IPS-15b (cell line): ENCODE measurements around the gene REN.
A peak's percentile ranks its signal among the peaks of the same experiment; 100 is the strongest.

Experiments
- H3K27me3 ChIP-seq: one replicate; pipeline ENCODE4 v1.6.1; 2013; ENCODE audit warnings: low read length; ENCODE audit not compliant: control insufficient read depth, insufficient read depth
- H3K36me3 ChIP-seq: one replicate; pipeline ENCODE4 v1.6.1; 2013; ENCODE audit warnings: low read length; ENCODE audit not compliant: control insufficient read depth, insufficient read depth
- H3K4me1 ChIP-seq: one replicate; pipeline ENCODE4 v1.6.1; 2013; ENCODE audit warnings: mild to moderate bottlenecking, low read length; ENCODE audit not compliant: control insufficient read depth, insufficient read depth
- H3K4me3 ChIP-seq: one replicate; pipeline ENCODE4 v1.5.1; 2013; ENCODE audit warnings: low read depth, low read length
- H3K9ac ChIP-seq: one replicate; pipeline ENCODE4 v1.6.1; 2013; ENCODE audit warnings: low read depth, mild to moderate bottlenecking, low read length
- H3K9me3 ChIP-seq: one replicate; pipeline ENCODE4 v1.6.1; 2013; ENCODE audit warnings: mild to moderate bottlenecking, low read length; ENCODE audit not compliant: control insufficient read depth, insufficient read depth

Gene REN

DNA sequence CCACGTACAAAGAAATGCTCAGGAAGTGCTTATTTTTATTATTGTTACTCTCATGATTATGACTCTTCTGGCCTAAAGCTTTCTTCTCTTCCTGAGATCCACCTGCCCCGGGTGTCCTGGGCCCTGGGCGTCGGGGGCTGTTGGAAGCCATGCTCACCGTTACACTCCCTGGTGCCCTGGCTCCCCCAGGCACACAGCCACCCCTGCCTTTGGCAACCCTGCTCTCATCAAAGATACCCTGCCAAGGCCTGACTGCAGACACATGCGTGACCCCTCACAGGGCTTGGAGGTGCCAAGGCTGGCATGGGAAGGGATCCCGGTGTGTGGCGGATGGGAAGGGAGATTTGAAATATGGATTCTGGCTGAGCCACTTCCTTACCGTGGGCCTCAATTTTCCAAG, 33.4 kb upstream of the REN start:
- Histone ChIP-seq H3K4me3 (no peak overlapping the region), H3K36me3 (no peaks in the 10 kb centered on the region), H3K4me1 (no peaks in the 10 kb centered on the region), H3K9me3 (no peaks in the 10 kb centered on the region), H3K27me3 (no peaks in the 10 kb centered on the region), H3K9ac (no peak overlapping the region)

DNA sequence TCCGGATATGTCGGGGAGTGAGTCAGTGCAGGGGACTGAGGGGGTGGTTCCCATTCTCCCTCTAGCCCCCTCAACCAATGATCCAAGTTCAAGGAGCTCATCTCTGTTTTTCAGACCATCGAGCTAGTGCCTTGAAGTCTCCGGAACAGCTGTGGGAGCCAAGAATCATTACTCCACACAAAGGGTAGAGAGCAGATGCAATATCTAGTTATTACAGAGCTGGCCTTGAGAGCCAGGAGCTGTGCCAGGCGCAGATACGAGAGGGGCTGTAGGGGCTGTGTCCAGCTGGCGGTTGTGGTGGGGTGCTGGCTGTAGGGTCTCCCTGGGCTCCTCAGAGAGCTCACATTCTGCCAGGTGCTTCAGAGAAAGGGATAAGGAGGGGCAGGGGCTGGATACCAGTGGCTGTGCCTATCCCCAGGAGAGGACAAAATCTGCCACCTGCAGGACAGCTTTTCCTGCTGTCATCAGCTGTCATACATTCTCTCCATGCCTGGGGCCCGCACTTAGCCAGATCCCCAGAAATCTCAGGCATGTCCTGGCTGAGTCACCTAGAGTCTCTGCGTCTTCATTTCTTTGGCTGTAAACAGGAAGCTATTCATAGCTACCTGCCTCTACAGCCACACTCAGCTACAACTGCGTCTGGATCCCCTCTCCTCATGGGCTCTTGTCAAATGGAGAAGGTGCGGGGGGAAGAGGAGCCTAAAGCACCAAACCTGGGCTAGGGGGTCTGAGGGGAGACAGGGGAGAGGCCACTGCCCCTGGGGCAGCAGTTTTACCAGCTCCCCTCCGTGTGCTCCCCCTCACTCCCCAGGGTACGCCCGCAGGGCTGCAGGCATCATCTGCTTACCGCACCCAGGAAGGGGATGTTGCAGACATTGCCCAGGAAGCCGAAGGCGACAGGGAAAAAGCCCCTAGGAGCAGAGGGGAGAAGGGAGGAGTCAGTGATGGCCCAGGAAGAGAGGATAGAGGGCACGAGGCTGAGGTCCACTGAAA, 32.5 kb upstream of the REN start:
- no peaks in the 10 kb centered on the region for H3K4me1 ChIP-seq
- H3K36me3 ChIP-seq: no peaks in the 10 kb centered on the region
- H3K9ac ChIP-seq: no peak overlapping the region
- H3K27me3 ChIP-seq: no peaks in the 10 kb centered on the region
- no peak overlapping the region for H3K4me3 ChIP-seq
- no peaks in the 10 kb centered on the region for H3K9me3 ChIP-seq

DNA sequence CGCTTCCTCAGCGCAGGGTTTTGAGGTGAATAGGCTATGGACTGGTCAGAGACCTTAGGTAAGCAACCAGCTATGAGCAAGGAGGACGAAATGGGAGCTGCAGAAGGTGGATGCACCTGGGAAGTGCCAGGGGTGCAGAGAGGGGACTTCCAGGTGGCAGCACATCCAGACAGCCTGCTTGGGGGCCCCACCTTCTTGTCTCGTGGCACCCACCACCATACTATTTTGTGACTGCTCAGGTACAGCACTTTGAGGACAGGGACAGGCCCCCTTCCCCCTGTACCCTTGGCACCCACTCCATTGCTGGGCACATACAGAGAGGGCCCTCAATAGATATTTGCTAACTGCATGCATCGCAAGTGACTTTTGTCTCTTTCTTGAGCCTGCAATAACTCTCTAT, 30.9 kb upstream of the REN start:
- H3K4me3 ChIP-seq: no peak overlapping the region
- no peaks in the 10 kb centered on the region for H3K9me3 ChIP-seq
- H3K27me3 ChIP-seq: peaks cover 15% of the 10 kb centered on the region
- H3K4me1 ChIP-seq: no peaks in the 10 kb centered on the region
- H3K36me3 ChIP-seq: no peaks in the 10 kb centered on the region
- peak overlapping the region; percentile 12 for H3K9ac ChIP-seq

DNA sequence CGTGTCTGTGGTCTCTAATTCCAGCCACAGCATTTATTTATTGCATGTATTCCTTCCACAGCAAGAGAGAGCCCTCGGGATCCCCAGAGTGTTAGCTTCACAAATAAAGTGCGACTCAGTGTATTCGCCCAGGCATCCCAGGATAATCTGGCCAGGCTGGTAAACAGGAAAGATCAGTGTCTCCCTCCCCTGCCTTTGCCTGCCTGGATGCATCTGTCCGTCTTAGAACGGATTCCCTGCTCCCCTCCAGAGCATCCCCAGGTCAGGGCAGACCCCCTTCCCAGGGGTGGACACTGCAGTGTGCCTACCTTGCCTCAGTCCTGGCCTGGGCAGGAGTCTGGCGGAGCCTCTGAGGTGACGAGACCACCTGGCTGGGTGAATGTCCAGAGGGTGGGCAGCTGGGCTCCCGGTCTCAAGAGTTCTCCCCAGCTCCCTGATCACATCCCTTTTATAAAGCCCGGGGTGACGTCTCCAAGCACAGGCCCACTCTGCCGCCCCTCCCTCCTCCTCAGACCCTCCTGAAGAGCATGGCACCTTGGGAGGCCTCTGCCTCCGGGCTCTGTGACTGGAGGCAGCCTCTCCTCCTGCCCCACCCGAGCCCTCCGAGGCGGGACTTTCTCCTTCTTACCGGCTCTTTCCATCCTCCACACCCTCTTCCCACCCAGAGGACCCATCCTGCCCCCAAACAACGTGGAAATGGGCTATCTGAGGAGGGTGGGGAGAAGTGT, 30.1 kb upstream of the REN start, which contains the start of gene KISS1:
Gene KISS1, minus strand, starts transcription at position 424 of the 728 bp plus-strand sequence. CDS start 3,615 bp downstream, outside the sequence.
- Histone ChIP-seq H3K9me3 (no peaks in the 10 kb centered on the region), H3K36me3 (no peaks in the 10 kb centered on the region), H3K27me3 (peaks cover 23% of the 10 kb centered on the region), H3K9ac (peak within 1 kb of the TSS; percentile 12), H3K4me3 (no peak within 1 kb of the TSS), H3K4me1 (no peaks in the 10 kb centered on the region)

DNA sequence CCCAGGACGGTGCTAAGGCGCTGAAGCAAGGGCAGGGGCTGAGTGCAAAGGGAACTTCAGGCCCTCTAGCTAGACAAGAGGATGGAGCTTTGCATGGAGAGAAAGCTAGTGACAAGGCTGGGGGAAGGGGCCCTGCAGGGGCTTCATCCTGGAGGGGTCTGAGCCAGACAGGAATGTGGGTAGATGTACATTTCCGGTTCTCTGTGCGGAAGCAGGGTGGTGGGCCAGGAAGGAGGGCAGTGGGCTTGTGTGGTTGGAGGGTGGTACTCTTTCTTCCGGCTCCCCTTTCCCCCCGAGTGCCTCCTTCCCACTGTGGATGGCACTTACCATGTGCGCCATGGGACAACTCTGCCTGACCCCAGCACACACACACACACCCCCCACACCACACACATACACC, 28.6 kb upstream of the REN start:
- Histone ChIP-seq H3K4me1 (peaks cover 3% of the 10 kb centered on the region), H3K9me3 (no peaks in the 10 kb centered on the region), H3K27me3 (peaks cover 34% of the 10 kb centered on the region), H3K36me3 (no peaks in the 10 kb centered on the region), H3K9ac (no peak overlapping the region), H3K4me3 (no peak overlapping the region)

DNA sequence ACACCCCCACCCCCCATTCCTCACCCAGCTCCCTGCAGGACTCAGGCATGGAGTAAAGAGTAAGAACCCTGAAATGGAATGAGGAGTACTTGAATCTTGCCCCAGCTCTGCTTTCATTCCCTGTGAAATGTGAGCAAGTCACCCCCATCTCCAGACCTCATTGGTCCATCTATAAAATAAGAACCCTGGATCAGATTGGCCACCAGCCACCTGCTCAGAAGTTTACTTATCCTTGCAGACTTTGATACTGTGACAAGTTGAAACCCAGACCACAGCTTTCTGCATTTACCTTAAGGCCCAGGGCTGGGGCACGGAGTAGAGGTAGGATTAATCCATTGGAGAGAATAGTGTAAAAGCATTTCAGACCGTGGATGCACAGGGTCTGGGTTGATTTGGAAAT, 27.9 kb upstream of the REN start:
- Histone ChIP-seq H3K9ac (no peak overlapping the region), H3K9me3 (no peaks in the 10 kb centered on the region), H3K4me3 (no peak overlapping the region), H3K36me3 (no peaks in the 10 kb centered on the region), H3K4me1 (peaks cover 3% of the 10 kb centered on the region), H3K27me3 (peaks cover 41% of the 10 kb centered on the region)

DNA sequence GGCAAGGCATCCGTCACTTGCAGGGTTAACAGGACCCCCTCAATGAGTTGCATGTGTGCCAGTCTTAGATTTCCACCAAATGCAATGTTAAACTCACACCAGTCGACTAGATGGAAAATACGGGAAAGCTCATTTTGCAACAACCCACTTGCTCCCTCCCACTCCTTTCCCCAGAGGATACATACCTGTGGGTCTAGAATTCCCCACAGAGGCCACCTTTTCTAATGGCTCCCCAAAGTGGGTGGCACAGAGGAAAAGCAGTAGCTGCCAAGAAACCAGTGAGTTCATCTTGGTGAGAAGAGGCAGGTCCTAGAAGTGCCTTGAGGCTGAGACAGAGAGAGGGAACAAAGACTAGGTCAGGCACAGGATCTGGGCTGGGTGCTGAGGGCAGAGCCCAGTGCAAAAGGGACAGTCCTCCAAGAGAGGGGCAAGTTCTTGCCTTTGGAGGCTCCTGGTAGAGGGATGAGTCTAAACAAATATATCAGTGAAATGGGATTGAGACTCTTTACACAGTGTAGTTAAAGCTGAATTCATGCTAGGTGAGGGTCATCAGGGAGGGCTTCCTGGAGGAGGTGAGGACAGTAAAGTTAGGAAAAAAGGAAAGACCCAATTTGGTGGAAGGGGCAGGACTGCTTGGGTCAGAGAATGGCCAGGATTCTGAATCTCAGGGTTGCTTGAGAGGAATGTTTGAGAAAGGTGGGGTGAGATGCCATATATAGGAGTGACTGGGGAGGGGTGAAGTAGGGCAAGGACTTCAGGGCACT, 26.6 kb upstream of the REN start:
- H3K36me3 ChIP-seq: no peaks in the 10 kb centered on the region
- peaks cover 53% of the 10 kb centered on the region for H3K27me3 ChIP-seq
- no peak overlapping the region for H3K9ac ChIP-seq
- peaks cover 3% of the 10 kb centered on the region for H3K4me1 ChIP-seq
- no peaks in the 10 kb centered on the region for H3K9me3 ChIP-seq
- H3K4me3 ChIP-seq: no peak overlapping the region

DNA sequence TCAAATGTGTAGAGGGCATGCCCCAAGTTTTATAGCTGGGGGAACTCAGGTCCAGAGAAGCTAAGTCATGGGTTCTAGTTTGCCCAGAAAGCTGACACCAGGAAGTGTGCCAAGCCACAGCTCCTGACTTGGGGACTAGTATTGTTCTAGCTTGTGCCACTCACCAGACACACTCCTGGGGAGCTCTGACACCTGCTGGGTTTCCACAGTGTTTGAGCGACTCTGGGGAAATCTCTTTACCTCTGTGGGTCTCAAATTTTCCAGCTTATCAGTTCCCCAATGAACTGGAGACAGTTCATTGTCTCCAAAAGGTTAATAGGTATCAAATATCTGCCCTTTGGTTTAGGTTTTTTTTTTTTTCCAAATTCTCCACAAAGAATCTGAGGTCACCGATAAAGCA, 25.9 kb upstream of the REN start:
- Histone ChIP-seq H3K36me3 (no peaks in the 10 kb centered on the region), H3K4me1 (peaks cover 3% of the 10 kb centered on the region), H3K4me3 (no peak overlapping the region), H3K9me3 (no peaks in the 10 kb centered on the region), H3K9ac (no peak overlapping the region), H3K27me3 (peaks cover 60% of the 10 kb centered on the region)

DNA sequence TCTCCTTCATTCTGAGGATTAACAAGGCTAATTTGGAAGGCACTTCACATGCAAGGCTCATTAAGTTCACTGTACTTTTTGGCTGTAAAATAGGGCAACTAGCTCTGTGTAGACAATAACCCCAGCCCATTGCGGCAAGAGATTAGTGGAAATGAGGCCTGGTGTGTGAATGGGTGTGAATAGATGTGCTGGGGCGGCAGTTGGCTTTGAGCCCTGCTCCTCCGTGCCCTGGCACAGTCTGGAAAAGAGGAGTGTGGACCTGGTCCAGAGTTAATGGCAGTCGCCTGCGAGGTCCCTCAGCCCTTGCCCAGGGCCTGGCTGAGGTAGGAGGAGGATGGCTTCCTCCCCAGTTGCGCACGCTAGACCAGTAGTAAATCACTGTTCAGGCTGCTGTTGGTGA, 25.3 kb upstream of the REN start:
- Histone ChIP-seq H3K9ac (no peak overlapping the region), H3K36me3 (no peaks in the 10 kb centered on the region), H3K9me3 (no peaks in the 10 kb centered on the region)

DNA sequence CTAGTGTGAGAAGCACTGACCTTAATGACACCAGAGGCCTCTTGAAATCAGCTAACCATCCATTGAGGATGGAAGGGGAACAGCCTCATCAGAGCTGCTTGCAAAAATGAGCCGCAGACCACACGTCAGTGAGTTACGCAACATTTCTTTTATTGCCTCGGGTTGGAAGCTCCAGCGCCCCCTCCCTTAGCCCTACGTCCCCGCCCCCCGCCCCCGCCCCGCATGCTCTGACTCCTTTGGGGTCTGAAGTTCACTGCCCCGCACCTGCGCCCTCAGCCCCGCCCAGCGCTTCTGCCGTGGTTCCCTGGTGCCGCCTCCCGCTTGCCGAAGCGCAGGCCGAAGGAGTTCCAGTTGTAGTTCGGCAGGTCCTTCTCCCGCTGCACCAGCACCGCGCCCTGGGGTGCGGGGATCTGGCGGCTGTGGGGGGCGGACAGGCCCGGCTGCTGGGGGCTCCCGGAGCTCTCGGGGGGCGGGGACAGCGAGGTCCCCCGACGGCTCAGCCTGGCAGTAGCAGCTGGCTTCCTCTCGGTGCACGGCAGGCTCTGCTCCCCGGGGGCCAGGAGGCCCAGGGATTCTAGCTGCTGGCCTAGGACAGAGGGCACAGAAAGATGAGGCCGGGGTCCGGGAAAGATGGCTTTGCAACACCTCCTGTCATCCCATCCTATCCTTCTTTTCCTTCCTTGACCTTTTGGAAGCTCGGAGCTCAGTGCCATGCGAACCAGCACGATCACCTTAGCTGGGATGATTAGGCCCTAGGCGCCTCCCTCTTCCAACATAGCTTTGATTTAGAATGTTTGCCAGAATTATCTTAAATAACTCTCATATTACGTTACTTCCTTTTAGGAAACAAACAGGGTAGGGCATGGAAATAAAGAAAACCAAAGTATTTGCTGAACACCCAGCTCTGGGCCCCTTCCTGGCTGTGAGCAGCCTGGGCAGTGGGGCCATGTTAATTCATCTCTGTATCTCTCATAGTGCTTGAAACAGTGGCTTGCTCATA, 24.4 kb upstream of the REN start:
- Histone ChIP-seq H3K27me3 (peaks cover 62% of the 10 kb centered on the region), H3K4me3 (peak overlapping the region; percentile 41), H3K36me3 (no peaks in the 10 kb centered on the region), H3K9me3 (no peaks in the 10 kb centered on the region), H3K4me1 (peaks cover 3% of the 10 kb centered on the region), H3K9ac (no peak overlapping the region)

More for the DNA sequence above, 25.3 kb upstream of the REN start:
- Histone ChIP-seq H3K27me3 (peaks cover 62% of the 10 kb centered on the region), H3K4me1 (peaks cover 3% of the 10 kb centered on the region), H3K4me3 (no peak overlapping the region)
